Urinary bladder (tissue), 4 donors: Measurements from ENCODE around the gene RPLP2. TPM values are rescaled to one million over a fixed set of nuclear protein-coding genes. Genes with fewer than 3 reads are reported as not detected.

Experiments used
- DNase-seq: peaks from one replicate; pipeline ENCODE4 v3.0.0-alpha.2; 2015; ENCODE audit errors: extremely low spot score
- H3K27ac ChIP-seq: one replicate; pipeline ENCODE4 v1.5.1; 2013; ENCODE audit warnings: low read depth, mild to moderate bottlenecking, moderate library complexity
- H3K36me3 ChIP-seq: one replicate; pipeline ENCODE4 v1.6.1; 2013; ENCODE audit warnings: mild to moderate bottlenecking, moderate library complexity; ENCODE audit not compliant: insufficient read depth
- H3K4me1 ChIP-seq: one replicate; pipeline ENCODE4 v1.6.1; 2013; ENCODE audit warnings: mild to moderate bottlenecking, moderate library complexity; ENCODE audit not compliant: insufficient read depth
- H3K4me3 ChIP-seq: one replicate; pipeline ENCODE4 v1.5.1; 2013; ENCODE audit warnings: low read depth, low read length
- WGBS: extraction: QIAGEN DNeasy Blood & Tissue Kit; methylation state at CpG from one replicate; pipeline ENCODE4 v1.1.7; 2013; 5-methylcytosine and 5-hydroxymethylcytosine counted together
- polyA plus RNA-seq: library from polyadenylated mRNA; stranded (reverse); fragments of 200-250 nt; gene quantifications from one replicate; pipeline ENCODE4 v1.2.3, GENCODE V29; 2013
- total RNA-seq: library from RNA; depleted of rRNA; stranded (reverse); fragments of >200 nt; gene quantifications from one replicate; pipeline ENCODE4 v1.2.3, GENCODE V29; 2014
- donor health status: healthy with polysubstance abuse.
- donor health status: healthy.

The RPLP2 gene
- total and polyA plus RNA-seq, 2 donors: 189 to 1,859 TPM

GRCh38 chr11:842370-843002 lies 32.7 kb downstream of the RPLP2 start, which contains the start of the genes POLR2L and TSPAN4:
Gene POLR2L, minus strand, starts transcription at chr11:842529. Its CDS starts 21 bp downstream, at chr11:842508.
Gene TSPAN4, plus strand, starts transcription at chr11:842852. Its CDS starts 7,453 bp downstream, at chr11:850305.
- peak within 1 kb of the TSS; percentile 89 for H3K27ac ChIP-seq
- H3K4me1 ChIP-seq: no peaks in the 10 kb centered on the region
- no peaks in the 10 kb centered on the region for H3K36me3 ChIP-seq
- WGBS: under 1% methylated on average over 87 of the region's 87 CpGs
- DNase-seq: peak; percentile 70
- H3K4me3 ChIP-seq: peak within 1 kb of the TSS; percentile 89

GRCh38 chr11:843086-843734 lies 33.4 kb downstream of the RPLP2 start:
- Histone ChIP-seq H3K4me1 (no peaks in the 10 kb centered on the region), H3K36me3 (no peaks in the 10 kb centered on the region), H3K4me3 (peak overlapping the region; percentile 89), H3K27ac (peak overlapping the region; percentile 81)
- no peak for DNase-seq
- under 1% methylated on average over 53 of the region's 53 CpGs for WGBS

- no peaks in the 10 kb centered on the region for H3K4me1 ChIP-seq
Measured at GRCh38 chr11:843818-844692, 34.3 kb downstream of the RPLP2 start.

GRCh38 chr11:844693-845644 lies 35.2 kb downstream of the RPLP2 start:
- Histone ChIP-seq H3K4me1 (no peaks in the 10 kb centered on the region), H3K4me3 (peak overlapping the region; percentile 89), H3K36me3 (no peaks in the 10 kb centered on the region), H3K27ac (peak overlapping the region; percentile 81)
- 24% methylated on average over 31 of the region's 31 CpGs for WGBS
- peak; percentile 78 for DNase-seq

More at GRCh38 chr11:843818-844692, 34.3 kb downstream of the RPLP2 start:
- Histone ChIP-seq H3K36me3 (no peaks in the 10 kb centered on the region), H3K4me3 (peak overlapping the region; percentile 89), H3K27ac (peak overlapping the region; percentile 81)
- DNase-seq: no peak
- WGBS: 3% methylated on average over 25 of the region's 25 CpGs

- Histone ChIP-seq H3K4me1 (no peaks in the 10 kb centered on the region), H3K27ac (no peak overlapping the region), H3K36me3 (no peaks in the 10 kb centered on the region), H3K4me3 (no peak overlapping the region)
- DNase-seq: no peak
- 60% methylated on average over 8 of the region's 8 CpGs for WGBS
Measured at GRCh38 chr11:845872-846495, 36.2 kb downstream of the RPLP2 start.

- Histone ChIP-seq H3K36me3 (no peaks in the 10 kb centered on the region), H3K27ac (no peak overlapping the region), H3K4me1 (no peaks in the 10 kb centered on the region), H3K4me3 (no peak overlapping the region)
- no peak for DNase-seq
- 74% methylated on average over 11 of the region's 11 CpGs for WGBS
Measured at GRCh38 chr11:846496-847098, 36.8 kb downstream of the RPLP2 start.

- WGBS: 89% methylated on average over 18 of the region's 18 CpGs
- no peaks in the 10 kb centered on the region for H3K36me3 ChIP-seq
- no peak for DNase-seq
- H3K27ac ChIP-seq: no peak overlapping the region
- no peaks in the 10 kb centered on the region for H3K4me1 ChIP-seq
- H3K4me3 ChIP-seq: no peak overlapping the region
Measured at GRCh38 chr11:847876-848275, 38.1 kb downstream of the RPLP2 start.

GRCh38 chr11:848380-848931 lies 38.7 kb downstream of the RPLP2 start:
- Histone ChIP-seq H3K36me3 (no peaks in the 10 kb centered on the region), H3K27ac (no peak overlapping the region), H3K4me1 (no peaks in the 10 kb centered on the region), H3K4me3 (peak overlapping the region; percentile 3)
- DNase-seq: no peak
- WGBS: 37% methylated on average over 14 of the region's 14 CpGs

- no peaks in the 10 kb centered on the region for H3K36me3 ChIP-seq
- DNase-seq: no peak
- H3K27ac ChIP-seq: no peak overlapping the region
- peak overlapping the region; percentile 48 for H3K4me3 ChIP-seq
- H3K4me1 ChIP-seq: no peaks in the 10 kb centered on the region
- 4% methylated on average over 71 of the region's 71 CpGs for whole genome bisulfite sequencing
Measured at GRCh38 chr11:849104-849824, 39.5 kb downstream of the RPLP2 start.

- DNase-seq: no peak
- Histone ChIP-seq H3K4me3 (peak overlapping the region; percentile 48), H3K4me1 (no peaks in the 10 kb centered on the region), H3K36me3 (no peaks in the 10 kb centered on the region), H3K27ac (no peak overlapping the region)
- 19% methylated on average over 97 of the region's 97 CpGs for WGBS
Measured at GRCh38 chr11:849951-850774, 40.4 kb downstream of the RPLP2 start.
